Liver (tissue), 3 donors: ENCODE results near the gene POLR3A.

Experiments used
- GABPA ChIP-seq, 2 donors: IDR thresholded peaks in 1 of 2; conservative IDR thresholded peaks in 1 of 2; 2 replicates each; pipeline ENCODE4 v1.6.1; 2016; ENCODE audit warnings: antibody characterized with exemption in 2 of 2, mild to moderate bottlenecking in 1 of 2, moderate library complexity in 1 of 2
- JUND ChIP-seq, 2 donors: IDR thresholded peaks; 2 replicates each; pipeline ENCODE4 v1.6.1; 2016; ENCODE audit warnings: antibody characterized with exemption in 2 of 2
- SP1 ChIP-seq: IDR thresholded peaks from 2 replicates; pipeline ENCODE4 v1.6.1; 2018; ENCODE audit warnings: antibody characterized with exemption, mild to moderate bottlenecking
- TAF1 ChIP-seq: conservative IDR thresholded peaks from 2 replicates; pipeline ENCODE4 v1.6.1; 2016; ENCODE audit warnings: antibody characterized with exemption, mild to moderate bottlenecking
- TF ChIP-seq, protein P1 (sequence below): fragments of 150-350 bp; IDR thresholded peaks from 2 replicates; pipeline ENCODE4 v1.5.1; 2017; ENCODE audit warnings: improper control_type of control experiment, low read depth, low read length; ENCODE audit not compliant: missing input control
- TF ChIP-seq, protein P2 (sequence below): IDR thresholded peaks from 2 replicates; pipeline ENCODE4 v1.6.1; 2016; ENCODE audit warnings: antibody characterized with exemption, mild to moderate bottlenecking
- TF ChIP-seq, protein P3 (sequence below): IDR thresholded peaks from 2 replicates; pipeline ENCODE4 v1.6.1; 2016; ENCODE audit warnings: antibody characterized with exemption
- donor health status: healthy.
- donor health status: healthy.

DNA sequence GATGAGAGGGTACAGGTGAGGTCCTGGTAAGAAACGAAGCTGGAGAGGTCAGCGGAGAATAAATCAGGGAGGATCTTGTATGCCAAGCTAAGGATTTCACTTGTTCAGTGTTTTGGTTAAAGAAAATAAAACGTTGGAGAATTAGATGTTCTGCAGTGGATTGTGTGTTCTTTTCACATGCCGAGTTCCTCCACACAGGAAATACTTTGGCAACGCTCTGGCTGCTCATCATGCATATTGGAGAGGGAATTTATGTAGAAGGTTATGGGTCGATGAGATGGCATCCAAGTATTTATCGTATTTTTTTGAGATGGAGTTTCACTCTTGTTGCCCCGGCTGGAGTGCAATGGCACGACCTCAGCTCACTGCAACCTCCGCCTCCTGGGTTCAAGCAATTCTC lies 15.4 kb upstream of the POLR3A start:
- TF ChIP-seq, protein P1, sequence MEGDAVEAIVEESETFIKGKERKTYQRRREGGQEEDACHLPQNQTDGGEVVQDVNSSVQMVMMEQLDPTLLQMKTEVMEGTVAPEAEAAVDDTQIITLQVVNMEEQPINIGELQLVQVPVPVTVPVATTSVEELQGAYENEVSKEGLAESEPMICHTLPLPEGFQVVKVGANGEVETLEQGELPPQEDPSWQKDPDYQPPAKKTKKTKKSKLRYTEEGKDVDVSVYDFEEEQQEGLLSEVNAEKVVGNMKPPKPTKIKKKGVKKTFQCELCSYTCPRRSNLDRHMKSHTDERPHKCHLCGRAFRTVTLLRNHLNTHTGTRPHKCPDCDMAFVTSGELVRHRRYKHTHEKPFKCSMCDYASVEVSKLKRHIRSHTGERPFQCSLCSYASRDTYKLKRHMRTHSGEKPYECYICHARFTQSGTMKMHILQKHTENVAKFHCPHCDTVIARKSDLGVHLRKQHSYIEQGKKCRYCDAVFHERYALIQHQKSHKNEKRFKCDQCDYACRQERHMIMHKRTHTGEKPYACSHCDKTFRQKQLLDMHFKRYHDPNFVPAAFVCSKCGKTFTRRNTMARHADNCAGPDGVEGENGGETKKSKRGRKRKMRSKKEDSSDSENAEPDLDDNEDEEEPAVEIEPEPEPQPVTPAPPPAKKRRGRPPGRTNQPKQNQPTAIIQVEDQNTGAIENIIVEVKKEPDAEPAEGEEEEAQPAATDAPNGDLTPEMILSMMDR, result no peak
- TF ChIP-seq TAF1 (no peak), SP1 (no peak), JUND (IDR thresholded peaks at IDR 0.05) (no peak), GABPA (IDR thresholded peaks at IDR 0.05 in 1 of 2, conservative IDR thresholded peaks at IDR 0.05 in 1 of 2) (no peak)
- TF ChIP-seq, protein P2, sequence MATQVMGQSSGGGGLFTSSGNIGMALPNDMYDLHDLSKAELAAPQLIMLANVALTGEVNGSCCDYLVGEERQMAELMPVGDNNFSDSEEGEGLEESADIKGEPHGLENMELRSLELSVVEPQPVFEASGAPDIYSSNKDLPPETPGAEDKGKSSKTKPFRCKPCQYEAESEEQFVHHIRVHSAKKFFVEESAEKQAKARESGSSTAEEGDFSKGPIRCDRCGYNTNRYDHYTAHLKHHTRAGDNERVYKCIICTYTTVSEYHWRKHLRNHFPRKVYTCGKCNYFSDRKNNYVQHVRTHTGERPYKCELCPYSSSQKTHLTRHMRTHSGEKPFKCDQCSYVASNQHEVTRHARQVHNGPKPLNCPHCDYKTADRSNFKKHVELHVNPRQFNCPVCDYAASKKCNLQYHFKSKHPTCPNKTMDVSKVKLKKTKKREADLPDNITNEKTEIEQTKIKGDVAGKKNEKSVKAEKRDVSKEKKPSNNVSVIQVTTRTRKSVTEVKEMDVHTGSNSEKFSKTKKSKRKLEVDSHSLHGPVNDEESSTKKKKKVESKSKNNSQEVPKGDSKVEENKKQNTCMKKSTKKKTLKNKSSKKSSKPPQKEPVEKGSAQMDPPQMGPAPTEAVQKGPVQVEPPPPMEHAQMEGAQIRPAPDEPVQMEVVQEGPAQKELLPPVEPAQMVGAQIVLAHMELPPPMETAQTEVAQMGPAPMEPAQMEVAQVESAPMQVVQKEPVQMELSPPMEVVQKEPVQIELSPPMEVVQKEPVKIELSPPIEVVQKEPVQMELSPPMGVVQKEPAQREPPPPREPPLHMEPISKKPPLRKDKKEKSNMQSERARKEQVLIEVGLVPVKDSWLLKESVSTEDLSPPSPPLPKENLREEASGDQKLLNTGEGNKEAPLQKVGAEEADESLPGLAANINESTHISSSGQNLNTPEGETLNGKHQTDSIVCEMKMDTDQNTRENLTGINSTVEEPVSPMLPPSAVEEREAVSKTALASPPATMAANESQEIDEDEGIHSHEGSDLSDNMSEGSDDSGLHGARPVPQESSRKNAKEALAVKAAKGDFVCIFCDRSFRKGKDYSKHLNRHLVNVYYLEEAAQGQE, result no peak
- TF ChIP-seq, protein P3, sequence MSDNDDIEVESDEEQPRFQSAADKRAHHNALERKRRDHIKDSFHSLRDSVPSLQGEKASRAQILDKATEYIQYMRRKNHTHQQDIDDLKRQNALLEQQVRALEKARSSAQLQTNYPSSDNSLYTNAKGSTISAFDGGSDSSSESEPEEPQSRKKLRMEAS, result no peak
